Stimulated activated CD8-positive, alpha-beta memory T cell treated with anti-CD3 and anti-CD28 coated beads, Interleukin-15, amount 100 ng/mL, for 1 hour (primary cell): ENCODE results near the gene CDT1.

ENCODE experiments used
- DNase-seq: peaks from one replicate; pipeline ENCODE4 v3.0.0-alpha.2; 2020; ENCODE audit warnings: low read depth

The CDT1 gene

DNA sequence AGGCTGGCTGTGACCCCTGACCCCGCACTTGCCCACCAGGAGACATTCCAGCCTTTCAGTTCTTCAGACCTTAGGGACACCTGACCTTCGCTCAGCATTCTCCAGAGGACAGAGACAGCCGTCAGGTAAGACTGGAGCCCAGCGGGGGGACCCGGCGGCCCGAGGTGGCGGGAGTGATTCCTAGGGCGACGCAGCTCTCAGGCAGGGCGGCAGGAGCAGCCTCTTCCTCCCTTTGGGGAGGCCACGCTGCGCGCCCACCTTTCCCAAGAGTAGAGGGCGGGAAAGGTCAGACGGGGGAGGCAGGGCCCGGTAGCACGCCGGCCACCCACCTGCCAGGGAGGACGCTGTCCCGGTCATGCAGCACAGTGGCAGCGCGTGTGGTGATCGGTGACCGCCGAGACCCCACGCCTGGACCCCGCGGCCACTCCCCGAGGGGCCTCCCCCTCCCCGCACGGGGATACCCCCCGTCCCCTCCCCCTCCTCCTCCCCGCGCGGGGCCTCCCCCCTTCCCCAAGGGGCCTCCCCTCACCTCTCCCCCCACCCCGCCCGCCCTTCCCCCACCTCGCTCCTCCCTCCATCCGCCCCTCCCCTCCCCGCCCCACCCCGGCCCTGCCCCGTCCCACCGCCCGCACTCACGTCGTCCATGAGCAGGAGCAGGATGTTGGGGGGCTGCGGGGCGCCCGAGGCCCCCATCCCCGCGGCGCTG is 52.7 kb downstream of the CDT1 start:
- no peak for DNase-seq

DNA sequence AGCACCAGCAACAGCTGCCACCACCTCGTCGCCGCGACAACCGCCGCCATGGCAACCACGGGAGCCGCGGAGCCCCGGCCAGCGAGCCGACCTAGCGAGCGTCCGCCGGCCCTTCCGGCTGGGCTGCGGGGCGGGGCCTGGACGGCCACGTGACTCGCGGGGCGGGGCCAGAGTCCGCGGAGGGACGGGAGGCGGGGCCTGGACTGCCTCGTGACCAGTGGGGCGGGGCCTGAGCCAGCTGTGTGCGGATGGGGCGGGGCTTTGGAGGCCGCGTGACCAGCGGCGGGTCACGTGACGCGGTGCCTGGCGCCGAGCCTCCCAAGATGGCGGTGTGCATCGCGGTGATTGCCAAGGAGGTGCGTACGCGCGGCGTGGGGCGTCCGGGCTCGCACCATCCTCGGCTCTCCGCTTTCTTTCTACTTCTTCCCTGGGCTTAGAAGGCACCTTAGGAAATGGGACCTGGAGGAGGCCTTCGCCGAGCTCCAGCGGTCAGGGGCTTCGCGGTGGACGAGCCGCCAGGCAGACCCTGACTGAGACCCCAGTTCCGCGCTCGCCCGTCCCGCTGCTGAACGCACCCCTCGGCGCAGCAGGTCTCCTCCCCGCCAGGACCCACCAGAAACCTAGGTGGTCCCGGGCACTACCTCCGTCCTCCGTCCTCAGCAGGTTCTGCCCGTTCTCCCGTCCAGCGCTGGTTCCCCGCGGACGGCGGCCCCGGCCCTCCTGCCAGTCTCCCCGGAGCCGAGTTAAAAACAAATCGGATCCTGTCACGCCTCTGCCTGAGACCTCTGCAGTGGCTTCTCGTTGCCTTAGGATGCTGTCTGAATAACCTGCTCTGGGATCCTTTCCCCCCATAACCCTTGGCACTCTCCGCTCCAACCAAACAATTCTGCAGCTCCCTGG is 53.5 kb downstream of the CDT1 start, which contains the start of the genes GALNS and TRAPPC2L:
Gene GALNS, minus strand, starts transcription at position 120 of the 900 bp plus-strand sequence. Its CDS starts 70 bp downstream, at position 50.
Gene TRAPPC2L, plus strand, starts transcription at position 300 of the 900 bp plus-strand sequence. Its CDS starts 24 bp downstream, at position 324.
- peak; percentile 99 for DNase-seq

DNA sequence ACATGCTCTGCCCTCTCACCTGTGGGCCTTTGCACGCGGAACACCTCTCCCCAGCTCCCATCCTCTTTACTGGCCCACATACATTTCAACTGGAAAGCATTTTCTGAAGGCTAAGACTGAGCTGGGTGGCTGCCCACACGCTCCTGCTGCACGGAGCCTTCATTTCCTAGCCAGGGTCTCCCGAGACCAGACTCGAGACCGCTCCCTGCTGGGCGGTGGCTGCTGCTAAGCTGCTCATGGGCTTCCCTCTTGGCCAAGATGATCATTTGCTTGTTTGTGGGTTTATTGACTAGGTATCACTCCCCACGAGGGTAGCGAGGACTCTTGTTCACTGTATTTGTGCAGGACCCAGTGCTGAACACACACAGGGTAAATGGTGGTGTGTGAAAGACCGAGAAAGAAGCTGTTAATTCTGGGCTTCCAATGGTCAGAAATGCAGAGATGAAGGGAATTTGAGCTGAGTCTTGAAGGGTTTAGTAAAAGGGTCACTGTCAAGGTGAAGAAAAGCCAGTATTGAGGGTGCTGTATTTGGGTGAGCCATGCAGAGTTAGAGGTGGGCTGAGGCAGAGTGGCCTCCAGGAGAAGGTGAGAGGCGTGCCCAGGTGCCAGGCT is 54.2 kb downstream of the CDT1 start:
- DNase-seq = peak; percentile 54
